C4-2B (cell line): ENCODE results near the gene LDAF1.

Source experiments
- ZFX ChIP-seq: fragments of 450-650 bp; IDR thresholded peaks from 2 replicates; pipeline ENCODE4 v1.6.1; 2017
- TF ChIP-seq, protein P1 (sequence below): fragments of 450-650 bp; conservative IDR thresholded peaks from 2 replicates; pipeline ENCODE4 v1.5.1; 2017; ENCODE audit warnings: mild to moderate bottlenecking

DNA sequence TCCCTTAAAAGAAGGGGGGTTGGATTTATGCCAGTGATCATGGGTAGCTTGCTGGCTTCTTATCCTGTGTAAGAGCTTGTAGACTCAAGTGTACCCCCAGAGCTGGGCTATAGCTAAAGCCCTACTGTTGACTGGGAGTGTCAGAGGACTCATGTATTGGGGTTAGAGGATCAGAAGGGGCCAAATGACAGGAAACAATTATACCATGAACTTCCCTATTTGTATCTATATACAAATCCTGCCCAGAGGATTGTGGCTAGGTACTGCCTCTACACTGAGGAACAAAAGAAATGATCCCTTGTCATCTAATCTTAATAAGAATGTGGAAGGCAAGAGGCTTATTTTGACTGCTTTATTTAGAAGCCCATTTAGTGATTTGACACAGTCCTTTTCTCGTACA, 38.6 kb downstream of the LDAF1 start:
- TF ChIP-seq, protein P1, sequence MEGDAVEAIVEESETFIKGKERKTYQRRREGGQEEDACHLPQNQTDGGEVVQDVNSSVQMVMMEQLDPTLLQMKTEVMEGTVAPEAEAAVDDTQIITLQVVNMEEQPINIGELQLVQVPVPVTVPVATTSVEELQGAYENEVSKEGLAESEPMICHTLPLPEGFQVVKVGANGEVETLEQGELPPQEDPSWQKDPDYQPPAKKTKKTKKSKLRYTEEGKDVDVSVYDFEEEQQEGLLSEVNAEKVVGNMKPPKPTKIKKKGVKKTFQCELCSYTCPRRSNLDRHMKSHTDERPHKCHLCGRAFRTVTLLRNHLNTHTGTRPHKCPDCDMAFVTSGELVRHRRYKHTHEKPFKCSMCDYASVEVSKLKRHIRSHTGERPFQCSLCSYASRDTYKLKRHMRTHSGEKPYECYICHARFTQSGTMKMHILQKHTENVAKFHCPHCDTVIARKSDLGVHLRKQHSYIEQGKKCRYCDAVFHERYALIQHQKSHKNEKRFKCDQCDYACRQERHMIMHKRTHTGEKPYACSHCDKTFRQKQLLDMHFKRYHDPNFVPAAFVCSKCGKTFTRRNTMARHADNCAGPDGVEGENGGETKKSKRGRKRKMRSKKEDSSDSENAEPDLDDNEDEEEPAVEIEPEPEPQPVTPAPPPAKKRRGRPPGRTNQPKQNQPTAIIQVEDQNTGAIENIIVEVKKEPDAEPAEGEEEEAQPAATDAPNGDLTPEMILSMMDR, result no peak
- TF ChIP-seq ZFX, result no peak
